Limb (tissue), 2 donors: ENCODE data around the gene ITPKA.

ENCODE experiments used
- DNase-seq, 2 donors: peaks; one replicate each; pipeline ENCODE4 v3.0.0-alpha.2; 2016; ENCODE audit errors: extremely low spot score in 2 of 2

ITPKA gene

DNA sequence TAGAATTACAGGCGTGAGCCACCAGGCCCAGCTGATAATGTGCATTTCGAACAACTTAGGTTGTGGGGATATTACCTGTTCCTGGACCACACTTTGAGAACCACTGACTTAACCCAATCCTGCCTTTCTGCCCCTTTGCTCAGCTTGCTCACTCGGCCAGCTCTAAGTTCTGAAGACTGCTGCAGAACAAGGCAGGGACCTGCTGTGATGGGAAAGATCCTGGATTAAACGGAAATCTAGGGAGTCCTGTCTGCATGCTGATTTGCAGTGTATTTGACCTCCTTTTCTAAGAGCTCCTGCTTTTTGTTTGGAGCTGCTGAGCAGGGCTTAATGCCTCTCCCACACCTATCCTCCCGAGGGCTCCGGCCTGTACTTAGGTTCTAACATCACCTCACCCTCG is 17.1 kb downstream of the ITPKA start:
- DNase-seq: no peak

DNA sequence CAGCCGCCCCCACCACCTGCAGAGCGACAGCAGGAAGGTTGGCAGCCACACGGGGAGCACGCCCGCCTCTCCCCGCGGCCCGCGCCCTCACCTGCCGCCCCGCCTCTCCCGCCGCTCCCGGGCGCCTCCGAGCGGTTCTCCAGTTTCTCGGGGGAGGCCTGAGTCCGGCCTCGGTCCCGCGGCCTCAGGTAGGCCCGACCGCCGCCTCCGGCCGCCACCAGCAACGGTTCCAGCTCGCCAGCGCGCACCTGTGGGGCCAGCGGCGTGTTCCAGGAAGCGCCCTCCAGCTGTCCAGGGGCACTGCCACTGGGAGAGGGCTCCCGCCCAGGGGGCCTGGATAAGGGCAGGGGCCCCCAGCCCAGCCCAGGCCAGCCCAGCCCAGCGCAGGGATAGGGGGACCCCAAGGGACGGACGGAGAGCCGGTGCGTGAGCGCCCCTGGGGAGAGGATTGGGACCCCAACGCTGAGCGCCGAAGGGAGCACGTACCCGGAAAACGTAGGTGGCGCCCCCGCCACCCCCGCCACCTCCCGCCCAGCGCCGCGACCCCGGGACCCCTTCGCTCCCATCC is 17.7 kb downstream of the ITPKA start:
- no peak for DNase-seq

DNA sequence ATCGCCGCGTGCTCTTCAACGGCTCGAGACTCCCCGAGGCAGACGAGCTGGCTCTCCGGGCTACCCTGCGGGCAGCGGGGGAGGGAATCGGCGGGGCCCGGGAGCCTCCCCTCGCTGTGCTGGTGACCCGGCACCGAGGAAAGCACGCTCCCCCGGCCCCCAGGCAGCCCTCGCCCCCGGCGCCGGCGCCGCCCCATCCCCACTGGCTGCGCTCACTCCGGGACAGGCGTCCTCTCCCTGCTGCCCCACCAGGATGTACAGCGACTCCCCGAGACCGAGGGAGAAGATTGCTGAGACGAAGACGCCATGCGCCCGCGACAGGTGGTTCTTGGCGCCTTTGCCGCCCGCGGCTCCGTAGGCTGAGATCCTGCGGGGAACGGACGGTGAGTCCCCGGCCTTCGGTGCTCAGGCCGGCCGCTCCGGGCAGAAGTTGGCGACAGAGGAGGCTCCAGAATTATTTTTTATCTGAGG is 18.3 kb downstream of the ITPKA start:
- DNase-seq: no peak

DNA sequence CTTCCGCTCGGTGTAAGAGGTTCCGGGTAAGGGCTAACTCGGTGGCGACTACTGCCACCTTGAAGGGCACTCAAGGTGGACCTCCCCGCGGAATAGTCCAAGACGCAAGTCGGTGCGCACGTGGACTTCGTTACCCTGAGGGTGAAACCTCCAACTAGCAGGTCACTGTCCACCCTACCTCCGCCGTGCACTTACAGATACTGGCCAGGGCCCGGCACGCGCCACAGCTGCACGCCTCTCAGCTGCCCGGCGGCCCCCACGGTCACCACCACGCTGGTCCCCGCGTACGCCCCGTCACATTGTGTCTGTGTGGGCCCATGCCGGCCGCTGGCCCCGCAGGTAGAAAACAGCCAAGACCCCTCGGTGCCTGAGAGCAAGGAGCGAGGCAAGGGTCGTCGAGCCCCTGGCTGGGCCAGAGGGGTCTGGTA is 18.9 kb downstream of the ITPKA start:
- no peak for DNase-seq

DNA sequence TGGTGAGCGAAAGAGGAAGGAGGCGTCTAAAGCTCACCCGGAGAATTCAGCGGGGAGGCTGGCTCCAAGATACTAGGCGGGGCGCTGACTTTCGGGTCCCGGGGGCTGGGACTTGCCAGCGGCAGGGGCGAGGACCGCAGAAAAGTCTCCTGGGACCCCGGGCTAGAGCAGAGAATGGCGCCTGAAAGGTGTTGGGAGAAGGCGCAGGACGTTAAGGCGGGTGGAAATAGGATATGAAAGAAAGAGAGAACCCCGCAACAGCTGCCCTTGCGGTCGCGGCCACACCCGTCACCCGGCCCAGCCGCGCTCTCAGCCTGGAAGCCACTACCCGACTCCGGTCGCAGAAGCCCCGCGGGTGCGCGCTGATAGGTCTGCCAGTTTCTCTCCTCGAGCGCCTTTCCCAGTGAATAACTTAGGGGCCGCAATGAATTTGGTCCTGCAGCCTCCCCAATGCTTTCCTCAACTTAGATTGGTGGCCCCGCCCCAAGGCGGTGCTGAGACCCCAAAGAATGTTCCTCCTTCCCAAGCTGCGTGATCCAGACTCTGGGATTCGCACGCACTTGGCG is 19.3 kb downstream of the ITPKA start:
- DNase-seq: peak in 1 of 2 donors; percentile 52

DNA sequence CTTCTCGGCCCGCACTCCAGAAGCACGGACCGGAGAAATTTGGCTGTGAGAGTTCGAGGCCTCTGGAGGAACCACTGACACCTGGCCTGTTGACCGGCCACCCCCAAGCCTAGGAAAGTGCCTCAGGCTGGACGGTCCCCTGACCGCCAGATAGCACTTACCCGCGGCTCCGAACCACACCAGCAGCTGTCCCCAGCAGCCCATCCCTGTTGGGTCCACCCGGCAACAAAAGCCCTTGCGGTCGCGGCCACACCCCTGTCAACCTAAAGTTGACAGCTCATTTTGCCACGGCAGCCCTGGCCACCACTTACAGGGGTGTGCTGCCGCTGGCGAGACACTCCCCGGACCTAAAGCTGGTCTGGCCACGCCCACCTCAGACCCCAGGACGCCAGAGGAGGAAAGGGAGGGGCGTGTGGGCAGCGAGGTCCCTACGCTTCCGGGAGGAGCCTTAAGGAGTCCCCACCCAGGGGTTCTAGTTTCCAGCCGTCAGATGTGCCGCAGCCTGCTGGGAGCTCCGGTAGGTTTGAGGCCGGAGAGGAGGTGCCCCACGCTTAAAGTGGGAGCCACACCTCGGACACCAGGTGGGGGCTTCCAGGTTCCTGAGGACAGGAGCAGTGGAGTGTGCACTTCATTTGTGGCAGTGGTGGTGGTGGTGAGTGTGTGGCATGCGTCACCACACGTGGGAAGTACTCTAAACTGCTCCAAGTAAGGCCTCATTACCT is 20.0 kb downstream of the ITPKA start, which contains the start of gene LTK:
LTK (minus strand) TSS at position 322 of the 722 bp plus-strand sequence; CDS start at position 204, 118 bp downstream.
- no peak for DNase-seq

DNA sequence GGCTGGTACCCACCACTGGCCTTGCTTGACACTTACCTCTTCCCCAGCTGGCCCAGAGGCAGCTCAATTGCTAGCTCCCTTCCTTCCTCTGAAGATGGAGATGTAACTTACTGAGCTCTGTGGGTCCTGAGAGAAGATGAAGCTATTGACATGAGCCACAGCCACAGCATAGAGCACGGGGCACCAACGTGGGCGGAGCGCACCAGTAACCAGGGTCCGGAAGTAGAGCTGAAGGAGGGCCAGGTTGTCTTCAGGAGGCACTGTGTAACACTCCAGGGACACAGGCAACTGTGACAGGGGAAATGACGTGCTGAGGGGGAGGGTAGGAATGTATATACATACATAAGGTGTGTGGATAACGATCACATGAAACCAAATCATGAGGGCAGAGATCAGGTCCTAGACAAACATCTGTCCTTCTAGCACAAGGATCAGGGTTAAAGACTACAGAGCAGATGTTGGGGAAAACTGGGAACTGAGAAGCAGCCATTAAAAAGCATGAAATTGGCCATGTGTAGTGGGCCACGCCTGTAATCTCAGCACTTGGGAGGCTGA is 24.3 kb downstream of the ITPKA start:
- DNase-seq: no peak

DNA sequence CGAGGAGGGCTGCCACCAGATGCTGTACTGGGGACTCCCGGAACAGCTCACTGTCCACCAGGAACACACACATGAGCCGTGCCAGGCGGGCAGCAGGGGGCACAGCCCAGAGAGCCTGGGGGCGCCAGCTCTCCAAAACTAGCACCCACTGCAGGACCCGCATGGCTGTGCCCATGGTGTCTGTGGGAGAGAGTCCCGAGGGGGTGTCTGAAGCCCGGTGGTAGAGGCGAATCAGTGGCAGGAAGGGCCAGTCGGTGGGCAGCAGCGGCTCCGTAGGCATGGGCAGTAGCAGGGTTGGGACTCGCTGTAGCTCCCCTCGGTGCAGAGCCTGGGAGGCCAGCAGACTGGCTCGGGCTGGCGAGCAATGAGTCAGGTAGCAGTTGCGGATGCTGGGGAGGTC is 27.0 kb downstream of the ITPKA start:
- no peak for DNase-seq

DNA sequence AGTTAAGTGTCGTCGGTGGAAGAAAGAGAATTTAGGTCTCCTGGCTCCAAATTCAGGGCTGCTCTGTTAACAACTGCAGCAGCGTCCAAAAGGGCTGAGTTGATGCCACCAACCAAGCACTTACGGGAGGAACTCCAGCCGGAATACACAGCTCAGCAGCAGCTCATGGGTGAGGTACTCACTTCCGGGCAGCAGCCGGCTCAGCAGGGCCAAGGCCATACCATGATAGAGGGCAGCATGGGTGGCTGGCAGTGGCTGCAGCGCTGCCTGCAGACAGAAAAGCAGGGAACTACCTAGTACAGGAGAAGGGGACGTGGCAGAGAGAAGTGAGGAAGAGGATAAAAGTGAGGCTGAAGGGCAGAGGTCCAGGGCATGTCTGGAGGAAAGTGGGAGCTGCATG is 27.9 kb downstream of the ITPKA start:
- no peak for DNase-seq

DNA sequence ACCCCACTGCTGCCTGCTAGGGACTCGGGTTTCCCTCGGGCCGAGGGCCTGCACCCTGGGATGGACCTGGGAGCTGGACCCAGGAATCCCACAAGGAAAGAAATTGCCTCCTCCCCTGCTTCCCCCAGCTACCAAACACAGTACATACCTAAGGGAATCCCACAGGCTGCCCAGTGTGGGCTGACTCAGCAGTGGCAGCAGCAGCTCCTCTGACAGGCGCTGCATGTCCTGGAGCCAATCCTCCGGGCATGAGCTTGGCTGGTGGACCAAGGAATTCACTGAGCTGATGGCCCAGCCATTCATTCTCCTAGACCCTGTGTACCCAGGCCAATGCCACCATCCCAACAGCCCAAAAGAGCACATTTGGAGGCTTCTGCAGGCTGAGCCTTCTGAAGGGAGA is 29.4 kb downstream of the ITPKA start:
- DNase-seq: no peak

DNA sequence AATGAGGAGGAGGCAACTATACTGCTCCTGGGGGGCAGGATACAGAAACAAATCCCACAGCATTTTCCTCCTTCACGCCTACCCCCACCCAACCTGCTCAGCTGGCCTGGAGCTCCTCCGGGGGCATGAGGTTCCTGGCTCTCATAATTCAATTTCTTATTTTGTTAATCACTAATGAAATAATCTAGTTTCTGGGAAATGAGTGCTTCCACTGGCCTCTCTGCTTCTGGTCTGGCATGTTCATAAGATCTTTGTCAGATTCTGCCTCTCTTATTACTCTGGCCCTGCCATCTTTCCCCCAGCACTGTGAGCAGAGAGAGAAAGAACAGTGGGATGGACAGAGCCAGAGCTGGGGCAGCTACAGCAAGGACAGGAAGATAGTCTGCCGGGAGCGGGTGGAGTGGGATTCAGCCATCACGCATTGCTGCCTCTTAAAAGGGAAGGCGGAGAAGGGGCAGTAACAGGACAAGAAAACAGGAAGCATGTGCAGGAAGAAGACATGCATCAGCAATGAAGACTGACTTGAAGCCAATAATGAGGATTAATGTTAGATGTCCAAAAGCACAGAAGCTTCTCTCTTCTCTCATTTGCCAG is 36.8 kb downstream of the ITPKA start:
- no peak for DNase-seq

DNA sequence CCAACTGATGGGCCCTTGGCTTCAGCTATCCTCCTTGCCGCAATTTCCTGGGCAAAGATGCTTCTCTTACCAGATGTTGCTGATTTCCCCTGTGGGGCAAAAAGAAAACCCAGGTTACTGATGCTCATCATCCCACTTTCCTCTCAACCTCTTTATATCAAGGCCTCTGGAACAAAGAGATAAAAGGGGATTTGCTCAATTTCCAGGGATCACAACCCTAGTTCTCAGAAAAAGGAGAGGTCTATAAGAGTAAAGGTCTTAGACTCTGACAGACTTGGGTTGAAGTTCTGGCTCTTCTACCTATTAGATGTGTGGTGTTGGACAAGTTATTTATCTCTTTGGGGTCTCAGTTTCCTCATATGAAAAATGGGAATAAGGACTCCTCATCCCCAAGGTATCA is 41.9 kb downstream of the ITPKA start:
- no peak for DNase-seq

DNA sequence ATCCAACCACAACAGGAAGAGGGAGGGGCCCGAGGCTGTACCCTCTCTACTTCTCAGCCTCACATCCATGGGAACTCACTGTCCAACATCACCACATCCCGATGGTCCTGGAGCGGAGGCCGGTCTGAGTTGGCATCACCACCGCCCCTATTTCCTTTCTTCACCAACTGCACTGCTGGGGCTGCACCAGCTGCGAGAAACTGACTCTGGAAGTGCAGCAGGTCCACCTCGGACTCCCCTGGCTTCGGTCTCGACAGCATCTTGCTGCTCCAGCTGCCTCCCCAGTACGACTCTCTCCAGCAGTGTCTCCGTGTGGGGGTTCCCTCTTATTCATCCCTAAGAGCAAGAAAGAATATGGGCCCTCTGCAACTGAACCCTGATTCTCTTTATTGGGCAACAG is 43.2 kb downstream of the ITPKA start:
- no peak for DNase-seq

DNA sequence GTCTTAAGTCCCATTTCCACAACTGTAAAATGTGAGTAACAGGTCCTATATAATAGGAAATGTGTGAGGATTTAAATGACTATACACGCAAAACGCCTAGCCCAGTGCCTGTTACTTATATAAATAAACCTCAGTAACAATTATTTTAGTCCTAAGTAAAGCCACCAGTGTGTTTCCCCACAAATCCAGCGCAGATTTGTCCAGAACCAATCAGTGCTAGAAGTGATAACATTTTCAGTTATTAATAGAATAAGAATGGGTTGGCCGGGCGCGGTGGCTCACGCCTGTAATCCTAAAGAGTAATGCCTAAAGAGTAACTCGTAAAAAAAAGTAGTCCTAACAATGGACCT is 49.8 kb downstream of the ITPKA start:
- no peak for DNase-seq

DNA sequence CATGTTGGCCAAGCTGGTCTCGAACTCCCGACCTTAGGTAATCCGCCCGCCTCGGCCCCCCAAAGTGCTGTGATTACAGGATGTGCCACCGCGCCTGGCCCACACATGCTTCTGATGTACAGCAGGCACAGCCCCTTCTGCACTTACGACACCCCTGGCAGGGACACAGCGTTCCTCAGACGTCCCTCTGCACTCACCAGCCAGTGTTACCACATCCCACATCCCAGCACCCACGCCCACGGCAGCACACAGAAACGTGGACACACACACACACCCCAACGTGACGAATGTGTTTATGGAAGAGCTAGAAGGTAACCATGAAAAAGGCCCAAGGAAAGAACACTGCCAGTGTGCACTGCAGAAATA is 51.0 kb downstream of the ITPKA start:
- no peak for DNase-seq

DNA sequence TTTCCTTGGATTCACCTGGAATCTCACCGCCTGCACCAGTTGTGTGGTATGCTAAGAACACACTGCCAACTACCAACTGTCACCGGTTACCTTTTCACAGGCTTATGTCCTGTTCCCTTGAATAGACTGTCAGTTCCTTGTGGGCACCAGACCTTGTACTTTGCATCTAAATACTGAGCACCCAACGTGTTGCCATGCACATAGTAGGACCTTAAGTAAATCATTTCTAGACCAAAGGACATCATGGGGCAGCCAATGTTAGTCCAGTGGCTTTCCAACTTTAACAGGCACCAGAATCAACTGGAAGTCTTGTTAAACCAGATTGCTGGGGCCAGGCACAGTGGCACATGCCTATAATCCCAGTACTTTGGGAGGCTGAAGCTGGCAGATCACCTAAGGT is 51.5 kb downstream of the ITPKA start:
- DNase-seq: no peak

DNA sequence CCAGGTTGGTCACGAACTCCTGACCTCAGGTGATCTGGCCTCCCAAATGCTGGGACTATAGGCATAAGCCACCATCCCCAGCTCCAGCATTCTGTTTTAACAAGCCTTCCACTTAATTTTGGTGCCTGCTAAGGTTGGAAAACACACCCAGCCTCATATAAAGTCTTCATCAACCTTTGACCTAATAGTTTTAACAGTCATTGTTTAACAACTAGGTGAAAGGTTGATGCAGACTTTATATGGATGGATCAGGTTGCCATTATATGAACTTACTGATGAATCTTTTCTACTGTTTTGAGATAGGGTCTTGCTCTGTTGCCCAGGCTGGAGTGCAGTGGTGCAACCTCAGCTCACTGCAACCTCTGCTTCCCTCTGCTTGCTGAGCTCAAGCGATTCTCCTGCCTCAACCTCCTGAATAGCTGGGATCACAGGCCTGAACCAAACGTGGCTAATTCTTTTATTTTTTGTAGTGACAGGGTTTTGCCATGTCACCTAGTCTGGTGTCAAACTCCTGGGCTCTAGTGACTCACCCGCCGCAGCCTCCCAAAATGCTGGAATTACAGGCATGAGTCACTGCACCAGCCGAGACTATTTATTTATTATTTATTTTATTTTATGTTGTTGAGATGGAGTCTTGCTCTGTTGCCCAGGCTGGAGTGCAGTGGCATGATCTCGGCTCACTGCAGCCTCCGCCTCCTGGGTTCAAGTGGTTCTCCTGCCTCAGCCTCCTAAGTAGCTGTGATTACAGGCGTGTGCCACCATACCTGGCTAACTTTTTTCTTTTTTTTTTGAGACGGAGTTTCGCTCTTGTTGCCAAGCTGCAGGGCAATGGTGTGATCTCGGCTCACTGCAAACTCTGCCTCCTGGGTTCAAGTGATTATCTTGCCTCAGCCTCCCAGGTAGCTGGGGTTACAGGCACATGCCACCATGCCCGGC is 53.4 kb downstream of the ITPKA start:
- no peak for DNase-seq

DNA sequence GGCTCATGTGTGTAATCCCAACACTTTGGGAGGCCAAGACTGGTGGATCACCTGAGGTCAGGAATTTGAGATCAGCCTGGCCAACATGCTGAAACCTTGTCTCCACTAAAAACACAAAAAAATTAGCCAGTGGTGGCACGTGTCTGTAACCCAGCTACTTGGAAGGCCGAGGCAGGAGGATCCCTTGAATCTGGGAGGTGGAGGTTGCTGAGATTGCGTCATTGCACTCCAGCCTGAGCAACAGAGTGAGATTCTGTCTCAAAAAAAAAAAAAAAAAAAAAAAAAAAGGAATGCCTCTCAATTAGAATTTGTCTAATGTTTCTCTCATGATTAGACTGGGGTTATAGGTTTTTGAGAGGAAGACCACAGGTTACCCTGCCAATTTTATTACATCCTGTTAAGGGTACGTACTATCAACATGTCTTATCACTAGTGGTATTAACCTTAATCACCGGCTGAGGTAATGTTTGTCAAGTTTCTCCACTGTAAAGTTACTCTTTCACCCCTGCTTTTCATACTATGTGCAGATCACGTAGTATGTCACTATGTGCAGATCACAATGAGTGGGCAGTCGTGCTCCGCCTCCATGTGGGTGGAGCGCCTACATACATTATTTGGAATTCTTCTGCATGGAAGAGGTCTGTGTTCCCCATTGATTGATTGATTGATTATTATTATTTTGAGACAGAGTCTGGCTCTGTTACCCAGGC is 56.5 kb downstream of the ITPKA start:
- DNase-seq: no peak
